ENCODE results near the gene TBCEL. TPM values are rescaled to one million over a fixed set of nuclear protein-coding genes. Genes with fewer than 3 reads are reported as not detected.

The TBCEL gene
- total RNA-seq, 6 donors from 2014 or later: 30.4 to 52.7 (median 31.9) TPM

DNA sequence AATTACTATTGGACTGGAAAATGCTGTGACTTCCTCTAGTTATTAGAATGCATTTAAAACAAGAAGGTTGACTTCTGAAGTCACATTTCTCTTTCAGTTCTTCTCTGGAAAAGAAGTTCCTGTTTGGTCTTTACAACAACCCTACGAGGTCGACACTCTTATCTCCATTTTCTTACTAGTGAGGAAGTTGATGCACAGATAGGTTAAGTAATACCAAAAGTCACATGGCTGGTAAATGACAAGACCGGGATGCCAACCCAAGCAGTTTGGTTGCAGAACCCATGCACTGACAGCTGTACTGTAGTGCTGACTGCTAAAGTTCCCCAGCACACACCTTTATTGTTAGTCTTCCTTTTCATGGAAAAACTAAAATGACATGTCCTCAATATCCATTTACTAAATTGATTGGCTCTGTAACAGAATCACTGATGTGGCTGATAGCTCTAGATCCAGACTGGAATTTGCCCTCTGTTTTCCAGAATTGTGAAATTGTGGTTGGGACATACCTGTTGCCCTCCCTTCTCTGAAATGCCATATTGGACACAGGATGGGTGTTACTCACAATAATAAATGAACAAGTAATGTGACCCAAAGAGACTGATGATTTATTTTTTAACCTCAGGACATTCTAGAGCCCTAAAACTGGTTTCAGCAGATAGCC, 67.7 kb downstream of the TBCEL start:
- Histone ChIP-seq H3K27me3 (no peaks in the 10 kb centered on the region), H3K4me3 (no peak overlapping the region), H3K27ac (no peak overlapping the region), H3K36me3 (peaks cover 4 to 11% (median 6%) of the 10 kb centered on the region in 4 donors), H3K9me3 (no peaks in the 10 kb centered on the region), H3K4me1 (no peaks in the 10 kb centered on the region)
- TF ChIP-seq POLR2AphosphoS5 (IDR thresholded peaks at IDR 0.05) (no peak), EP300 (IDR thresholded peaks at IDR 0.05) (no peak), POLR2A (IDR thresholded peaks at IDR 0.05) (no peak), CTCF (IDR thresholded peaks at IDR 0.05) (no peak)
- WGBS, 2 donors: 56 to 70% methylated on average over 3 of the region's 3 CpGs
- ATAC-seq (ENCODE audit: low FRiP score in 2 of 2): peak in 1 of 2 donors; percentile 65
- no peak for DNase-seq

- no peak for ATAC-seq (ENCODE audit: low FRiP score in 2 of 2)
- no peak overlapping the region for H3K4me3 ChIP-seq
- H3K36me3 ChIP-seq: no peaks in the 10 kb centered on the region
- no peak for DNase-seq
- H3K27me3 ChIP-seq: no peaks in the 10 kb centered on the region
- no peak overlapping the region for H3K27ac ChIP-seq
- TF ChIP-seq EP300 (IDR thresholded peaks at IDR 0.05) (no peak), CTCF (IDR thresholded peaks at IDR 0.05) (no peak), POLR2AphosphoS5 (IDR thresholded peaks at IDR 0.05) (no peak), POLR2A (IDR thresholded peaks at IDR 0.05) (no peak)
- WGBS, 2 donors: 88 to 93% methylated on average over 1 of the region's 1 CpG
- H3K4me1 ChIP-seq: no peaks in the 10 kb centered on the region
- H3K9me3 ChIP-seq: no peaks in the 10 kb centered on the region
Observed at GRCh38 chr11:121095561-121095960, 71.7 kb downstream of the TBCEL start.

DNA sequence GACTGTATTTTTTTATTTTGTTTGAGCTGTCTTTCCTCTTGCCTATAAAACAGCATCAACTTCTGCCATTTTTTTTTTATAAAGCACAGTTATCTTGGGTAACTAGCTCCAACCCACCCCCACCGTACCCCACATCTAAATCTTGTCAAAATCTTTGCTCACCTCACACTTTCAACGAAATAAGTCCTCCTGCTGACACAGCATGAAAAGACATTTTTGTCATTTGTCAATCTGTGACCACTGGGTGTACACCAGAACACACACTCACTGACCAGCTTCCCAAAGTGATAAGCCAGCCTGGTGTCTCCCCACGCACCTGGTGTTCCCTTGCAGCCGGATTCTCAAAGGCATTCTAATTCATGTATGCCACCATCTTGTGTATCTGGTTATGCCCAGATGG, 75.5 kb downstream of the TBCEL start:
- Histone ChIP-seq H3K27ac (no peak overlapping the region), H3K4me1 (peaks cover 0 to 3% (median 0%) of the 10 kb centered on the region in 4 donors), H3K4me3 (no peak overlapping the region), H3K27me3 (no peaks in the 10 kb centered on the region), H3K9me3 (no peaks in the 10 kb centered on the region), H3K36me3 (no peaks in the 10 kb centered on the region)
- WGBS, 2 donors: 88 to 93% methylated on average over 4 of the region's 4 CpGs
- ATAC-seq (ENCODE audit: low FRiP score in 2 of 2) (no peak), DNase-seq (no peak)
- TF ChIP-seq POLR2A (IDR thresholded peaks at IDR 0.05) (no peak), POLR2AphosphoS5 (IDR thresholded peaks at IDR 0.05) (no peak), CTCF (IDR thresholded peaks at IDR 0.05) (no peak), EP300 (IDR thresholded peaks at IDR 0.05) (no peak)

- Histone ChIP-seq H3K9me3 (no peaks in the 10 kb centered on the region), H3K27ac (no peak overlapping the region), H3K27me3 (no peaks in the 10 kb centered on the region), H3K4me3 (no peak overlapping the region), H3K36me3 (no peaks in the 10 kb centered on the region), H3K4me1 (peaks cover 0 to 8% (median under 1%) of the 10 kb centered on the region in 4 donors)
- WGBS, 2 donors: 72 to 76% methylated on average over 4 of the region's 4 CpGs
- no peak for TF ChIP-seq EP300 (IDR thresholded peaks at IDR 0.05)
- no peak for TF ChIP-seq POLR2AphosphoS5 (IDR thresholded peaks at IDR 0.05)
- TF ChIP-seq CTCF (IDR thresholded peaks at IDR 0.05): no peak
- no peak for TF ChIP-seq POLR2A (IDR thresholded peaks at IDR 0.05)
- DNase-seq: no peak
- no peak for ATAC-seq (ENCODE audit: low FRiP score in 2 of 2)
Observed at GRCh38 chr11:121099885-121100284, 76.0 kb downstream of the TBCEL start.

DNA sequence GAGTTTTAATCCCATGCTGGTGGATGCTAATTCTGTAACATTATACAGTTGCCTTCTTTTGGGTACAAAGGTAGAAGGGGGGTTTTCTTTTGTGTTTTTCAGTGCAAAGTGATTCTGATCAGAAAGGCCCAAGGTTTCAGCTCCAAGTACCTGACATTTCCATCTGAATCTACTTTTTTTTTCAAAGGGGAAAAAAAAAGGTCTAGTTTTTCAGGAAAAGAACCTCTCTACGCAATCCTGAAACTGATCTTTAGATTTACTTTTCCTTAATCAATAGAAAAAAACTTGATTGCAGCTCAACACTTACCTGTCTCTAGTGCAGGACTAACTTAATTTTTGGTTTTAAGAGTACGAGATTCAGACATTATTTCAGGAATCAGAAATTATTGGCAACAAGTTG, 77.0 kb downstream of the TBCEL start, which contains the start of gene TECTA:
Gene TECTA, plus strand, starts transcription at position 301 of the 400 bp plus-strand sequence. CDS start 1,423 bp downstream, outside the sequence.
- no peaks in the 10 kb centered on the region for H3K27me3 ChIP-seq
- no peak for DNase-seq
- no peak within 1 kb of the TSS for H3K4me3 ChIP-seq
- H3K27ac ChIP-seq: no peak within 1 kb of the TSS
- no peak for ATAC-seq (ENCODE audit: low FRiP score in 2 of 2)
- H3K4me1 ChIP-seq: peaks cover 0 to 17% (median 4%) of the 10 kb centered on the region in 4 donors
- WGBS, 2 donors: 96 to 98% methylated on average over 2 of the region's 2 CpGs
- H3K9me3 ChIP-seq: no peaks in the 10 kb centered on the region
- no peak for TF ChIP-seq POLR2AphosphoS5 (IDR thresholded peaks at IDR 0.05)
- no peak for TF ChIP-seq POLR2A (IDR thresholded peaks at IDR 0.05)
- no peak for TF ChIP-seq EP300 (IDR thresholded peaks at IDR 0.05)
- TF ChIP-seq CTCF (IDR thresholded peaks at IDR 0.05): no peak
- H3K36me3 ChIP-seq: no peaks in the 10 kb centered on the region

All from upper lobe of left lung (tissue), 6 donors.